GM15510 (cell line): ENCODE measurements around the gene ABI3BP.

ENCODE experiments used
- POLR2A ChIP-seq: IDR thresholded peaks from 3 replicates; pipeline ENCODE4 v1.6.1; 2011; ENCODE audit warnings: borderline replicate concordance; ENCODE audit not compliant: insufficient read length; ENCODE audit errors: extremely low read depth

The ABI3BP gene

DNA sequence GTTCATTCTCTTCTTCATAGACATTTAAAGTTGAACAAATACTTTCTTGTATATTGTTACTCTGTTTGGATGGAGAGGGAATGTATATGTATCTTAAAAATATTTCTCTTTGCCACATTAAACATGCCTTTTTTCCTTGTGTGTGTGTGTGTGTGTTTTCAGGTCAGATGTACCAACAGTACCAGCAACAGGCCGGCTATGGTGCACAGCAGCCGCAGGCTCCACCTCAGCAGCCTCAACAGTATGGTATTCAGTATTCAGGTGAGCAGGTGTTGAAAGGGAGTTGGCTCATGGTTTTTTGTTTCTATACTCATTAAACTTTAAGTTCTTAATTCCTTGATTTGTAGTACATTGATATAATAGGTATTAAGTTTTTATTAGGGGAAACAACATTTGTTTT, 248.6 kb downstream of the ABI3BP start:
- TF ChIP-seq POLR2A = no peak

DNA sequence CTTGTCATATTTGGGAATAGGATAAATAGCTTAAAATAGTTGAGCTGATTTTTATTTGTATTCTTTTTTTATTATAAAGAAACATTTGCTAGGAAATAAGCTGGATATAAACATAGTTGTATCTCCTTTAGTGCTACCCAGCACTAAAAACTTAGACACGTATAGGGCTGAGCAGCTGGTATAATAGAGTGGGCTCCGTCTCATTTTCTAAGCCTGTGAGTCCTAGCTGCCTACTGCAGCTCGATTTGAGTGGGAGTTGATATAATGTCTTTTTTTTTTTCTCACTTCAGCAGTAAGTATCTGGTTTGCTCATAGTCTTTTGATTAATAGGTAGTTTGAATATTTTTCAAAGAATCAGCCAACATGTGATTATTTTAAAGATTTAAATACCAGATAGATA, 249.7 kb downstream of the ABI3BP start:
- no peak for TF ChIP-seq POLR2A

DNA sequence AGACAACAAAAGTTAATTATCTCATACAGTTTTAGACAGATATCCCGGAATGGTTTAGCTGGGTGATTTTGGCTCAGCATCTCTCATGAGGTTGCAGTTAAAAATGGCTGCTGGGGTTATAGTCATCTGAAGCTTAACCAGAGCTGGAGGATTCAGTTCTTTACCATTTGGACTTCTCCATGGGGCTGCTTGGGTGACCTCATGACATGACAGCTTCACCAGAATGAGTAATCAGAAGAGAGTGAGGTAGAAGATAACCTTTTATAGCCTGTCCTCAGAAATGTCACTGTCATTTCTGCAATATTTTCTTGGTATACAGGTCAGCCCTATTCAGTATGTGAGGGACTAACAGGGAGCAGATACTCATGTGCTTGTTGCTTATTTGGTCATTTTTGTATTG, 253.0 kb downstream of the ABI3BP start:
- no peak for TF ChIP-seq POLR2A

DNA sequence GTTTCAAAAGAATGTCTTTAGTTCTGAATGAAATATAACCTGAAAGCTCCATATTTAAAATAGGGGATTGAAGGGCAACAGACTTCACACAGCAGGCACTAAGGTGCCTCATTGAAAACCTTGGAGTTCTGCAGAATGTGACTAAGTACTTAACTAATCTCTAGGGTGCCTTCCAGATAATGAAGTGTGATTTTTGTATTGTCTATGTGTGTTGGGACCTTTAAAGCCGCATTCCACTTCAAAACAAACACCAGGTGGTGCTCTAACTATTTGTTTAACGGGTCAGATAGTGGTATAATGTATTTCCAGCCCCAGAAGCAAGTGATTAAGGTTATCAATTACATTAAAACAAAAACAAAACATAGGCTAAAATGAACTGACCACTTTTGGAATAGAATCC, 255.9 kb downstream of the ABI3BP start:
- TF ChIP-seq POLR2A = no peak

DNA sequence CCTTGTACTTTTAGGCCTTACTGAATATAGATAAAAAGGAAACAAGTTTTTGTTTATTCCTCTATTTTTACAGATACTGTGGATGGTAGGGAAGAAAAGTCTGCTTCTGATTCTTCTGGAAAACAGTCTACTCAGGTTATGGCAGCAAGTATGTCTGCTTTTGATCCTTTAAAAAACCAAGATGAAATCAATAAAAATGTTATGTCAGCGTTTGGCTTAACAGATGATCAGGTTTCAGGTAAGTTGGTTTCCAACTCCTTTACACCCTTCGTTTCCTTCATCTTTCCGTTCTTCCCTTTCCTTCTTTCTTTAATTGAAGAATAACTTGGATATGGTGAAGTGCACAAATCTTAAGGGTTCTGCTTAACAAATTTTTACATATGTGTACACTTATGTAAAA, 260.8 kb downstream of the ABI3BP start:
- no peak for TF ChIP-seq POLR2A

DNA sequence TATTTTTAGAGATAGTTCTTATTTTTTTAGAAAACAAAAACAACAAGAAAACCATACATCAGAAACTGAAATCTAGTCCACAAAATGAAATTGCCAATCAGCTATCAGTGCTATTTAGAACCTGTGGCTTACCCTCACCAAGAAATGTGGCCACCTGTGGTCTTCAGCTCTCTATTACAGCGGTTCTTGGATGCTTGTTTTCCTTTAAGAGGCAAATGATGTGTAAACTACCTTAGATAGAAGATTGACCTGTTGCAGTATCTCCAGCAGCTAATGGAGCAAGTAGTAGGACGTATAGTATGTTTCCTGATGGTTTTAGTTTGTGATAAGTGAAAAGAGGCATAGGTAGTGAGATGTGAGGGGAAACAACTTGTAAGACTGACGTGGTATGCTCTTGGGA, 262.7 kb downstream of the ABI3BP start:
- TF ChIP-seq POLR2A = no peak

DNA sequence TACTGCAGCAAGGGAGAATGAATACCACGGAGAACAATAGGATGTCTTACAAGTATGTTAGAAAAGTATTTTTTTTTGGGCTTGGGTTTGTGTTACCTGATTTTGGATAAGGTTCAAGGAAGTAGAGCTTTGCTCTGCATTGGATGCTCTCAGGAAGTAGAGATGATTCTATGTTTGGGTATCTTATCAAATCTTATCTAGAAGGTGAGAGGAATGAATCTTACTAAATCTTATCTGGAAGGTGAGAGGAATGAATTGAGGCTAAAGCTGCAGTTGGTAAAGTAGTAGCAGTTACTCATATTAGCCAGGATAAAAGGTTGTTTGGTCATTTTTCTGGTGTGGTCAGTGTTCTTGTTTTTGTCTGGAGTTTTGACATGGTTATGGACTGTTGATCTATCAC, 266.5 kb downstream of the ABI3BP start:
- no peak for TF ChIP-seq POLR2A

DNA sequence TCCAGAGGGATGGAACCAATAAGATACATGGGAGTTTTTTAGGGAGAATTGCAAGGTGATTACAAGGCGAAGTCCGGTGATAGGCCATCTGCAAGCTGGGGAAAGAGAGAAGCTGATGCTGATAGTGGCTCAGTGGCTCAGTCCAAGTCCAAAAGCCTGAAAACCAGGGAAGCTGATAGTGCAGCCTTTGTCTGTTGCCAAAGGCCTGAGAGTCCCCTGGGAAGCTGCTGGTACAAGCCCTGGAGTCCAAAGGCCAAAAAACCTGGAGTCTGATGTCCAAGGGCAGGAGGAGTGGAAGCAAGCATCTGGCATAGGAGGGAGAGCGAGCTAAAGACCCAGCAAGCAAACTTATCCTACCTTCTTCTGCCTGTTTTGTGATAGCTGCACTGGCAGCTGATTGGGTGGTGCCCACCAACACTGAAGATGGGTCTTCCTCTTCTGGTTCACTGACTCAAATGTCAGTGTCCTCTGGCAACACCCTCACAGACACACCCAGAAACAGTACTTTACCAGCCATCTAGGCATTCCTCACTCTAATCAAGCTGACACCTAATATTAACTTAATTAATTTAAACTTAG, 267.2 kb downstream of the ABI3BP start:
- no peak for TF ChIP-seq POLR2A

DNA sequence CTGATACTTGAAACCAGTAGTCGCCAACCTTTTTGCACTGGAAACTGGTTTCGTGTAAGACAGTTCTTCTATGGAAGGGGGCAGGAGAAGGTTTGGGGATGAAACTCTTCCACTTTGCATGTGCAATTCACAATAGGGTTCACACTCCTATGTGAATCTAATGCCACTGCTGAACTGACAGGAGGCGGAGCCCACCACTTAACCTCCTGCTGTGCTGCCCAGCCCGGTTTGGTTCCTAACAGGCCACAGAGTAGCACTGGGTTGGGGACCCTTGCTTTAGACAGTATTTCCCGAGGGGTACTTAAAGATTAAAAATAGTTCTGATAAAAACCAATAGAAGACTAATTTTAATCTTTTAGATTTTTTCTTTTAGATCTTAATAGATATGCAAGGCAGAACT, 272.8 kb downstream of the ABI3BP start:
- no peak for TF ChIP-seq POLR2A

DNA sequence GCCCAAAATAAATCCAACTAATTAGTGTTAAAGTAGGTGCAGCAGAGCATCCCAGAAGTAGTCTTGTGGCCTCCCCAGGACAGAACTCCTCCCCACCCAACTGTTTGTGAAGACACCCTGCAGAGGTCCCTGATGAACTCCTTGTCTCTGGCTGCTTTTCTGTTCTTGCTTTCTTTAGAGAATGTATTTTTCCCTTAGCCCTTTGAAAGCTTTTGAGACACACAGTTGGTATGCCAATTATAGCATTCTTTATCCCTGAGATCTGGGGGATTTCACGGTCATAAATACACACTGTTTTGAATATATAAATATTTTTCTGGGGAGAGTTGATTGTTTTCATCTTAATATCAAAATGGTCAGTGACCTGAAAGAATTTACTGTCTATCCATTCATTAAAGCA, 274.1 kb downstream of the ABI3BP start:
- no peak for TF ChIP-seq POLR2A

DNA sequence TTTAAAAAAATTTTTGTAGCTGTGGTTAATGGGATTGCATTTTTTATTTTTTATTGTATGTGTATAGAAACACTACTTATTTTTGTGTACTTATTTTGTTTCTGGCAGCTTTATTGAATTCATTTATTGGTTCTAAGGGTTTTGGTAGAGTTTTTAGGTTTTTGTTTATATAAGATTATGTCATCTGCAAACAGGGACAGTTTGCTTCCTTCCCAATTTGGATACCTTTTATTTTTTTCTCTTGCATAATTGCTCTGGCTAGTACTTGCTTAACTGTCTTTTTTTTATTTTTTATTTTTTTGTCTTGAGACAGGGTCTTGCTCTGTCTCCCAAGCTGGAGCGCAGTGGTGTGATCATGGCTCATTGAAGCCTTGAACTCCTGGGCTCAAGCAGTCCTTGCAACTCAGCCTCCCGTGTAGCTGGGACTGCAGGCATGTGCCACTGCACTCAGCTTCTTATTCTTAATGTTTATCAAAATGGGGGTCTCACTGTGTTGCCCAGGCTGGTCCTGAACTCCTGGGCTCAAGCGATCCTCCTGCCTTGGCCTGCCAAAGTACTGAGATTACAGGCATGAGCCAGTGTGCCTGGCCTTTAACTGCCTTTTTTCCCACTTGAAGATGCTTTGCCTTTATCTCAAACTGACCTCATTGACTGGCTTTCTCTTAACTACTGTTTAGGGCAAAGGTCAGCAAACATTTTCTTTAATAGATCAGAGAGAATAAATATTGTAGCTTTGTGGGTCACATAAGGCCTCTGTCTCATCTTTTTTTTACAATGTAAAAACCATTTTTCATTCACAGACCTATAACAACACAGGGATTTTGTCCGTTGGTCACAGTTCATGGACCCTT, 275.4 kb downstream of the ABI3BP start:
- no peak for TF ChIP-seq POLR2A

DNA sequence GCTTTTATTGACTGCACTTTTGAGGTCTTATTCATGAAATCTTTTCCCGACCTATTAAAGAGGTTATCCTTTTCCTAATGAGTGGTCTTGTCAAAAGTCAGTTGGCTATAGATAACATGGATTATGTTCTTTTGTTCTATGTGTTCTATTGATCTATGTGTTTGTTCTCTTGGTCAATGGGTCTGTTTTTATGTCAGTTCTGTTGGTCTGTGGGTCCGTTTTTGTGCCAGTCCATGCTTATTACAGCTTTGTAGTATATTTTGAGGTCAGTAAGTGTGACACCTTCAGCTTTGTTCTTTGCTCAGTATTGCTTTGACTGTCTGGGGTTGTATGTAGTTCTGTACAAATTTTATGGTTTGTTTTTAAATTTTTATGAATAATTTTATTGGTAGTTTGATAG, 276.2 kb downstream of the ABI3BP start:
- no peak for TF ChIP-seq POLR2A

DNA sequence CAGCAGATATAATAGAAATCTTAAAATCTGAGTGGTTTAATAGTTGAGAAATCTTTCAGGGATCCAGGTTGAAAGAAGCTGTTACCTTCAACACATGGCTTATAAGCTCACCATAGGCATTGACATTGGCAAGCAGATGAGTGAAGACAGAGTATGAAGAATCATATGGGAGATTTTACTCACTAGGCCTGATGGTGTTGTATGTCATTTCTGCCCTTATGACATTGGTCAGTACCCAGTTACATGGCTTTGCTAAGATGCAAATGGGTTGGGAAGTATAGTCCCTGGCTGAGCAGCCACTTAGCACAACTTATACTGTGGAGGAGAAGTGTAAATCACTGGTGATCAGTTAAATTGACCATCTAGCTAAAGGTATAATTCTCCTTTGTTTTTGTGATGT, 278.0 kb downstream of the ABI3BP start:
- no peak for TF ChIP-seq POLR2A

DNA sequence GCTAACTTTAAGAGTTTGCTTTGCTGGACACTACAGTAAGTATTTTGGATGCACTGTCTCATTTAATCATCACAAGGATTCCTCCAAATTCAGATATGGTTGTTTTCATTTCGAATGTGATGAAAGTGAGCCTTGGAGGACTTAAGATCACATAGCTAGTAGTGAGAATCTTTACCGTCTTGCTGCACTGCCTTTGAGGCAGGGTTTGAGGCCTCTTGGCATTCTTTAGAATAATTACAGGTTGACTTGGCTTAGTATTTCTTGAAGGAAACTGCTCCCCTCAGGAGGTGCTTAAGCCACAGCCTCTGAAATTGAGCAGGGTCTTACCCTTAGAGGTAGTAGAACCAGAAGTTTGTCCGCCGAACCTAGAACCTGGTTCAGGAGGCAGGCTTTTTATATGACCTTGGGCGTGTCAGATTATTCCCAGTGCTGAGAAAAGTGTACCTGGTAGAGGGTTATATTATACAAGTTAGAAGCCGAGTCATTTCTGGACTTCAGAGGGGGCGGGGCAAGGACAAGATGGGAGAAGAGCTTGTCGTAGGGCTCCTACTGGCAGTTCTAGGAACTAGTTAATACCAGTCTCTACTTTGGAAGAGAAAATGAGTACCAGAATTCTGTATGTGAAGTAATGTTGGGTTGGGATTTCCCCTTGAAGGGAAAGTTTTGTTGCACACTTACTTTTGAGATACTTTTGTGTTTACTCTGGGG, 282.8 kb downstream of the ABI3BP start:
- no peak for TF ChIP-seq POLR2A

DNA sequence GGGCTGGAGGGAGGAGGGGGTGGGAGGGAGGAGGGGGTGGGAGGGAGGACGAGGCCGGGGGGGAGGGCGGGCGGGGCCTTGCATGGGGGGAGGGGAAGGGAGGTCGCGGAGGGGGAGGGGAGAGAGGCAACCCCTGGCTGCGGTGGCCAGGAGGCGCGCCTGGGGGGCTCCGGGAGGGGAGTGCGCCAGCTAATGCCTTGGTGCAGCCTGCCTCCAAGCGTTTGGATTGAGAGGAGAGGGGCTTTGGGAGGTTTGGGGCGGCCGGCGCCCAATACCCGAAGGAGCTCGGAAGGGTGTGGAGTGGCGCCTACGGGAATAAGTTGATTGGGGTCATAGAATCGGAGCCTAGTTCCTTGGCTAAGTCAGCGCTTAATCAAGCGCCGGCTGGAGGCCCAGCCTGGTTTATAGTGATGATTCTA, 283.4 kb downstream of the ABI3BP start:
- no peak for TF ChIP-seq POLR2A
